Measurements from ENCODE around the gene TACR2. TPM values are rescaled to one million over a fixed set of nuclear protein-coding genes. Genes with fewer than 3 reads are reported as not detected.
A peak's percentile ranks its signal among the peaks of the same experiment; 100 is the strongest.

TACR2 gene
- total RNA-seq, 1 donor from 2014 or later = 0.05 TPM

GRCh38 chr10:69403066-69403465 lies 13.7 kb downstream of the TACR2 start:
- no peak for DNase-seq (ENCODE audit: low read depth)

GRCh38 chr10:69402386-69402785 lies 14.3 kb downstream of the TACR2 start:
- DNase-seq (ENCODE audit: low read depth) = no peak

- DNase-seq (ENCODE audit: low read depth) = no peak
Observed at GRCh38 chr10:69401416-69401815, 15.3 kb downstream of the TACR2 start.

GRCh38 chr10:69400936-69401335 lies 15.8 kb downstream of the TACR2 start:
- DNase-seq (ENCODE audit: low read depth) = no peak

- DNase-seq (ENCODE audit: low read depth) = no peak
Observed at GRCh38 chr10:69398466-69398865, 18.3 kb downstream of the TACR2 start.

GRCh38 chr10:69397972-69398371 lies 18.7 kb downstream of the TACR2 start:
- DNase-seq (ENCODE audit: low read depth) = no peak

- DNase-seq (ENCODE audit: low read depth) = no peak
Observed at GRCh38 chr10:69394020-69394419, 22.7 kb downstream of the TACR2 start.

GRCh38 chr10:69392481-69393000 lies 24.2 kb downstream of the TACR2 start:
- DNase-seq (ENCODE audit: low read depth) = peak; percentile 72

GRCh38 chr10:69391158-69391557 lies 25.6 kb downstream of the TACR2 start:
- no peak for DNase-seq (ENCODE audit: low read depth)

GRCh38 chr10:69389827-69390490 lies 26.8 kb downstream of the TACR2 start:
- DNase-seq (ENCODE audit: low read depth) = peak; percentile 38

GRCh38 chr10:69388488-69388887 lies 28.2 kb downstream of the TACR2 start:
- no peak for DNase-seq (ENCODE audit: low read depth)

- DNase-seq (ENCODE audit: low read depth) = no peak
Observed at GRCh38 chr10:69387500-69387899, 29.2 kb downstream of the TACR2 start.

- no peak for DNase-seq (ENCODE audit: low read depth)
Observed at GRCh38 chr10:69385454-69386350, 31.0 kb downstream of the TACR2 start.

- no peak for DNase-seq (ENCODE audit: low read depth)
Observed at GRCh38 chr10:69384320-69384719, 32.4 kb downstream of the TACR2 start.

GRCh38 chr10:69383558-69383957 lies 33.2 kb downstream of the TACR2 start:
- no peak for DNase-seq (ENCODE audit: low read depth)

- peak; percentile 89 for DNase-seq (ENCODE audit: low read depth)
Observed at GRCh38 chr10:69382382-69383117, 34.2 kb downstream of the TACR2 start.

GRCh38 chr10:69379800-69380199 lies 36.9 kb downstream of the TACR2 start:
- DNase-seq (ENCODE audit: low read depth) = no peak

- DNase-seq (ENCODE audit: low read depth) = no peak
Observed at GRCh38 chr10:69377933-69378332, 38.8 kb downstream of the TACR2 start.

- DNase-seq (ENCODE audit: low read depth) = no peak
Observed at GRCh38 chr10:69377191-69377590, 39.5 kb downstream of the TACR2 start.

GRCh38 chr10:69376662-69377061 lies 40.1 kb downstream of the TACR2 start:
- DNase-seq (ENCODE audit: low read depth) = no peak

GRCh38 chr10:69375307-69376151 lies 41.2 kb downstream of the TACR2 start:
- no peak for DNase-seq (ENCODE audit: low read depth)
